DOHH2 (cell line): Measurements from ENCODE around the gene PLEKHH3.

Experiments used
- CTCF ChIP-seq: fragments of 200-600 bp; sonication (generic); IDR thresholded peaks from one replicate; pipeline ENCODE4 v1.5.1; 2014; ENCODE audit warnings: antibody characterized with exemption, mild to moderate bottlenecking, low read depth, low read length; ENCODE audit not compliant: poor library complexity, severe bottlenecking
- EZH2phosphoT487 ChIP-seq: fragments of 200-600 bp; sonication (generic); IDR thresholded peaks from 2 replicates; pipeline ENCODE4 v1.6.1; 2017; ENCODE audit warnings: borderline replicate concordance, mild to moderate bottlenecking, antibody characterized with exemption, low read length, moderate library complexity, mixed read lengths

- TF ChIP-seq CTCF (no peak), EZH2phosphoT487 (no peak)
Observed at GRCh38 chr17:42692489-42692888, 15.7 kb upstream of the PLEKHH3 start.
